Effector CD8-positive, alpha-beta T cell (primary cell): ENCODE data around the gene TTLL8.
"Not testable (repeated sequence)": the region's sequence is repeated elsewhere in the genome, so short reads cannot be mapped to it uniquely, and the experiment has no call there.

Experiments used
- DNase-seq: peaks from one replicate; lab custom pipeline; 2025; lab: John Stamatoyannopoulos, UW

TTLL8 gene

GRCh38 chr22:50000587-50001387, 57.3 kb downstream of the TTLL8 start:
- DNase-seq: no peak

- DNase-seq: no peak
These were observed 58.0 kb downstream of the TTLL8 start for GRCh38 chr22:49999946-50000586.

- peak; percentile 16 for DNase-seq
These were observed 58.8 kb downstream of the TTLL8 start for GRCh38 chr22:49999063-49999945.

GRCh38 chr22:49998718-49999062, 59.4 kb downstream of the TTLL8 start:
- no peak for DNase-seq

GRCh38 chr22:49997932-49998717, 60.0 kb downstream of the TTLL8 start:
- no peak for DNase-seq

GRCh38 chr22:49997251-49997599, 60.9 kb downstream of the TTLL8 start:
- no peak for DNase-seq

GRCh38 chr22:49996518-49997250, 61.4 kb downstream of the TTLL8 start:
- no peak for DNase-seq

- DNase-seq: no peak
These were observed 62.0 kb downstream of the TTLL8 start for GRCh38 chr22:49996119-49996517.

GRCh38 chr22:49995361-49996118, 62.6 kb downstream of the TTLL8 start:
- DNase-seq: no peak

GRCh38 chr22:49995041-49995360, 63.1 kb downstream of the TTLL8 start:
- no peak for DNase-seq

- DNase-seq: no peak
These were observed 63.6 kb downstream of the TTLL8 start for GRCh38 chr22:49994361-49995040.

GRCh38 chr22:49993649-49994360, 64.3 kb downstream of the TTLL8 start:
- no peak for DNase-seq

GRCh38 chr22:49992921-49993648, 65.0 kb downstream of the TTLL8 start:
- peak; percentile 23 for DNase-seq

- DNase-seq: no peak
These were observed 66.1 kb downstream of the TTLL8 start for GRCh38 chr22:49991907-49992533.

GRCh38 chr22:49991167-49991566, 66.9 kb downstream of the TTLL8 start:
- no peak for DNase-seq

GRCh38 chr22:49989826-49990225, 68.3 kb downstream of the TTLL8 start:
- not testable (repeated sequence) for DNase-seq

GRCh38 chr22:49986325-49986724, 71.8 kb downstream of the TTLL8 start:
- DNase-seq: no peak
